Fibroblast of mammary gland (primary cell): Measurements from ENCODE around the gene UNC119B.

Experiments
- DNase-seq: peaks from one replicate; pipeline ENCODE4 v3.0.0-alpha.2; 2010; ENCODE audit warnings: low read depth
- H3K4me3 ChIP-seq: 2 replicates; pipeline ENCODE4 v1.5.1; 2011; ENCODE audit warnings: low read depth, mild to moderate bottlenecking, low read length, moderate library complexity; ENCODE audit not compliant: control insufficient read depth
- CTCF ChIP-seq: conservative IDR thresholded peaks from 2 replicates; pipeline ENCODE4 v1.5.1; 2011; ENCODE audit warnings: low read depth, low read length, inconsistent platforms; ENCODE audit not compliant: control insufficient read depth, insufficient read depth

The UNC119B gene

GRCh38 chr12:120680165-120680738, 30.0 kb upstream of the UNC119B start:
- no peak for TF ChIP-seq CTCF
- no peak overlapping the region for H3K4me3 ChIP-seq
- DNase-seq: no peak

GRCh38 chr12:120684523-120684932, 25.7 kb upstream of the UNC119B start:
- peak; percentile 80 for DNase-seq
- TF ChIP-seq CTCF: no peak
- H3K4me3 ChIP-seq: no peak overlapping the region

- DNase-seq: no peak
- TF ChIP-seq CTCF: no peak
- H3K4me3 ChIP-seq: no peak overlapping the region
Observed at GRCh38 chr12:120685522-120685921, 24.7 kb upstream of the UNC119B start.

- no peak for TF ChIP-seq CTCF
- peak overlapping the region; percentile 79 for H3K4me3 ChIP-seq
- DNase-seq: peak; percentile 95
Observed at GRCh38 chr12:120686151-120686689, 24.0 kb upstream of the UNC119B start.

GRCh38 chr12:120686690-120687577, 23.3 kb upstream of the UNC119B start, which contains the start of gene MLEC:
MLEC (plus strand) TSS chr12:120687149; CDS start chr12:120687297, 148 bp downstream.
- no peak for TF ChIP-seq CTCF
- DNase-seq: peak; percentile 94
- H3K4me3 ChIP-seq: peak within 1 kb of the TSS; percentile 79

- DNase-seq: peak; percentile 29
- H3K4me3 ChIP-seq: peak overlapping the region; percentile 79
- TF ChIP-seq CTCF: no peak
Observed at GRCh38 chr12:120687578-120688289, 22.5 kb upstream of the UNC119B start.
